Measurements from ENCODE around the gene C14orf39. TPM values are rescaled to one million over a fixed set of nuclear protein-coding genes. Genes with fewer than 3 reads are reported as not detected.

The C14orf39 gene
- total and polyA plus RNA-seq, 2 of the 13 experiments (the other 11 are each of a cell fraction or from before 2014, with no cell fraction given) = not detected

DNA sequence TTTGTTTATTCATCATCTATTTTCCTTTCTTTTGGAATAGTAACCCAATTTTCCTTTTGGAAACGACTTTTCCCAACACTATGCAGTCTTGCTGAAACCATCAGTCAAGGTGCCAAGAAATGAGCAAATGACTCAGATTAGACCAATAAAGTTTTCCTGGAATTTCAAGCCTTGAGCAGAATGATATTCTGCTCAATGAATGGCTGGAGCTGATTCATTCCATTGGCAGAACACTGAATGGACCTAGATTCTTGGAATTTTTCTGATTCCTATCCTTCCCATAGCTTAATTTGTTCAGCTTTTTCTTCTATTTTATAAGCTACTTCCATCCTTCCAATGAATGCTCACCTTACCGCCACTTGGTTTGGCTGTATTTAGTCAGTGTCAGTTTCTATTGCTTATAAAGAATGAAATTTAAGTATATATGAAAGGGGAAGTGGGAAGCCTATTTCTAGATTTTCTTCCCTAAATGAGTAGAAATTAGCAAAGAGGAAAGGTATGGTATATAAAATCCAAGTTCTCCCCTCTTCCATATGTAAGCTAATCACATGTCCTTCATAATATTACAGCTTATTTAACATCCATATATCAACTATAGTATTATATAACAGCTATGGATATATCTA is 89.0 kb downstream of the C14orf39 start:
- H3K79me2 ChIP-seq (ENCODE audit: insufficient read depth, low read length) = no peaks in the 10 kb centered on the region
- TF ChIP-seq ZFP90 (CRISPR knock-in tag; IDR thresholded peaks at IDR 0.05; ENCODE audit: borderline replicate concordance) (no peak), FOXA3 (CRISPR knock-in tag; IDR thresholded peaks at IDR 0.05) (no peak), SAFB2 (CRISPR knock-in tag; IDR thresholded peaks at IDR 0.05; ENCODE audit: borderline replicate concordance, low read depth) (no peak), U2AF1 (optimal IDR thresholded peaks at IDR 0.05; ENCODE audit: low read depth, low read length) (no peak), HOXA3 (CRISPR knock-in tag; IDR thresholded peaks at IDR 0.05) (no peak), ZFYVE20 (CRISPR knock-in tag; IDR thresholded peaks at IDR 0.05; ENCODE audit: borderline replicate concordance, low read depth) (no peak), MYNN (CRISPR knock-in tag; IDR thresholded peaks at IDR 0.05; ENCODE audit: low read depth) (no peak), ZZZ3 (CRISPR knock-in tag; IDR thresholded peaks at IDR 0.05; ENCODE audit: borderline replicate concordance) (no peak), KMT2A (CRISPR knock-in tag; IDR thresholded peaks at IDR 0.05) (no peak), ZNF713 (CRISPR knock-in tag; IDR thresholded peaks at IDR 0.05) (no peak), TEAD2 (CRISPR knock-in tag; IDR thresholded peaks at IDR 0.05) (no peak), SRF (IDR thresholded peaks at IDR 0.05; ENCODE audit: low read depth, low read length) (no peak), ZNF263 (CRISPR knock-in tag; IDR thresholded peaks at IDR 0.05) (no peak)
- TF ChIP-seq, protein P1, sequence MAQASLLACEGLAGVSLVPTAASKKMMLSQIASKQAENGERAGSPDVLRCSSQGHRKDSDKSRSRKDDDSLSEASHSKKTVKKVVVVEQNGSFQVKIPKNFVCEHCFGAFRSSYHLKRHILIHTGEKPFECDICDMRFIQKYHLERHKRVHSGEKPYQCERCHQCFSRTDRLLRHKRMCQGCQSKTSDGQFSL (CRISPR knock-in tag; IDR thresholded peaks at IDR 0.05) = no peak
- TF ChIP-seq, protein P2, sequence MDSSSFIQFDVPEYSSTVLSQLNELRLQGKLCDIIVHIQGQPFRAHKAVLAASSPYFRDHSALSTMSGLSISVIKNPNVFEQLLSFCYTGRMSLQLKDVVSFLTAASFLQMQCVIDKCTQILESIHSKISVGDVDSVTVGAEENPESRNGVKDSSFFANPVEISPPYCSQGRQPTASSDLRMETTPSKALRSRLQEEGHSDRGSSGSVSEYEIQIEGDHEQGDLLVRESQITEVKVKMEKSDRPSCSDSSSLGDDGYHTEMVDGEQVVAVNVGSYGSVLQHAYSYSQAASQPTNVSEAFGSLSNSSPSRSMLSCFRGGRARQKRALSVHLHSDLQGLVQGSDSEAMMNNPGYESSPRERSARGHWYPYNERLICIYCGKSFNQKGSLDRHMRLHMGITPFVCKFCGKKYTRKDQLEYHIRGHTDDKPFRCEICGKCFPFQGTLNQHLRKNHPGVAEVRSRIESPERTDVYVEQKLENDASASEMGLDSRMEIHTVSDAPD (CRISPR knock-in tag; IDR thresholded peaks at IDR 0.05) = no peak
- TF ChIP-seq, protein P3, sequence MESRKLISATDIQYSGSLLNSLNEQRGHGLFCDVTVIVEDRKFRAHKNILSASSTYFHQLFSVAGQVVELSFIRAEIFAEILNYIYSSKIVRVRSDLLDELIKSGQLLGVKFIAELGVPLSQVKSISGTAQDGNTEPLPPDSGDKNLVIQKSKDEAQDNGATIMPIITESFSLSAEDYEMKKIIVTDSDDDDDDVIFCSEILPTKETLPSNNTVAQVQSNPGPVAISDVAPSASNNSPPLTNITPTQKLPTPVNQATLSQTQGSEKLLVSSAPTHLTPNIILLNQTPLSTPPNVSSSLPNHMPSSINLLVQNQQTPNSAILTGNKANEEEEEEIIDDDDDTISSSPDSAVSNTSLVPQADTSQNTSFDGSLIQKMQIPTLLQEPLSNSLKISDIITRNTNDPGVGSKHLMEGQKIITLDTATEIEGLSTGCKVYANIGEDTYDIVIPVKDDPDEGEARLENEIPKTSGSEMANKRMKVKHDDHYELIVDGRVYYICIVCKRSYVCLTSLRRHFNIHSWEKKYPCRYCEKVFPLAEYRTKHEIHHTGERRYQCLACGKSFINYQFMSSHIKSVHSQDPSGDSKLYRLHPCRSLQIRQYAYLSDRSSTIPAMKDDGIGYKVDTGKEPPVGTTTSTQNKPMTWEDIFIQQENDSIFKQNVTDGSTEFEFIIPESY (CRISPR knock-in tag; IDR thresholded peaks at IDR 0.05) = no peak
- H3K4me2 ChIP-seq (ENCODE audit: low read depth, low read length) = no peak overlapping the region
- no peaks in the 10 kb centered on the region for H3K27me3 ChIP-seq (ENCODE audit: control insufficient read depth in 1 of 2, insufficient read depth in 2 of 2, low read length in 2 of 2)
- DNase-seq (ENCODE audit: low spot score) = no peak
- H4K20me1 ChIP-seq (ENCODE audit: insufficient read depth, low read length) = no peaks in the 10 kb centered on the region
- intact Hi-C loops (cut with micrococcal nuclease; ENCODE audit: unreplicated experiment) = no loop called here
- POLR2A ChIA-PET = no interaction called here
- FAIRE-seq = no peak
- BruUV-seq (replicated peaks) = no TSS peak
- in situ Hi-C loops (cut with HindIII; ENCODE audit: extremely low pct_ligation_motif_present, low pct_unique_long_range_greater_than_20kb) = no loop called here
- no peak for ATAC-seq
- H3K9me3 ChIP-seq (ENCODE audit: low read length) = no peaks in the 10 kb centered on the region
- WGBS (ENCODE audit: low lambda C conversion rate) = 42% methylated on average over 2 of the region's 2 CpGs
- H2AFZ ChIP-seq (ENCODE audit: low read length) = no peak overlapping the region
- no peaks in the 10 kb centered on the region for H3K36me3 ChIP-seq (replicated peaks in 1 of 2; ENCODE audit: control insufficient read depth in 1 of 2, insufficient read depth in 2 of 2, low read length in 2 of 2)
- H3K4me3 ChIP-seq (replicated peaks in 1 of 3; ENCODE audit: insufficient read depth in 1 of 3, low read depth in 2 of 3, low read length in 3 of 3) = no peak overlapping the region
- H3K9ac ChIP-seq (ENCODE audit: insufficient read depth, low read depth, low read length) = no peak overlapping the region
- H3K27ac ChIP-seq (ENCODE audit: extremely low read length, insufficient read depth, low read length) = no peak overlapping the region
- no peaks in the 10 kb centered on the region for H3K4me1 ChIP-seq (ENCODE audit: insufficient read depth, low read length)
- CTCF ChIA-PET (ENCODE audit: low intra/inter-chr PET ratio, low total read pairs) = no interaction called here
